SK-N-SH treated with all-trans-retinoic acid at 6 μM for 48 hours (cell line): ENCODE measurements around the gene TSC22D4.
A peak's percentile ranks its signal among the peaks of the same experiment; 100 is the strongest.

Source experiments
- ATAC-seq: fragments of 200-7000 bp; cut with Tn5 transposase; 3 replicates; pipeline ENCODE4 v1.9.1; 2020; ENCODE audit warnings: mild to moderate bottlenecking, moderate library complexity
- ARNTL ChIP-seq: fragments of 450-650 bp; formaldehyde crosslinking; IDR thresholded peaks from 2 replicates; pipeline ENCODE4 v1.5.0; 2020; ENCODE audit warnings: low read depth, mild to moderate bottlenecking, moderate library complexity, borderline replicate concordance
- BACH2 ChIP-seq: fragments of 250-450 bp; sonication (Bioruptor Pico); IDR thresholded peaks from 2 replicates; pipeline ENCODE4 v1.9.0; 2021; ENCODE audit warnings: mild to moderate bottlenecking, borderline replicate concordance
- CSDC2 ChIP-seq: fragments of 250-450 bp; sonication (Bioruptor Pico); IDR thresholded peaks from 2 replicates; pipeline ENCODE4 v1.5.0; 2020; ENCODE audit warnings: mild to moderate bottlenecking, moderate library complexity
- ESRRG ChIP-seq: fragments of 250-450 bp; sonication (Bioruptor Pico); IDR thresholded peaks from 2 replicates; pipeline ENCODE4 v1.6.1; 2021; ENCODE audit warnings: mild to moderate bottlenecking
- GLIS3 ChIP-seq: fragments of 250-450 bp; sonication (Bioruptor Pico); IDR thresholded peaks from 2 replicates; pipeline ENCODE4 v1.5.0; 2020; ENCODE audit warnings: mild to moderate bottlenecking, moderate library complexity
- ISL1 ChIP-seq: fragments of 250-450 bp; sonication (Bioruptor Pico); IDR thresholded peaks from 2 replicates; pipeline ENCODE4 v2.1.2; 2022; ENCODE audit warnings: mild to moderate bottlenecking, moderate library complexity
- OSR1 ChIP-seq: fragments of 250-450 bp; sonication (Bioruptor Pico); IDR thresholded peaks from 2 replicates; pipeline ENCODE4 v1.8.0; 2022; ENCODE audit warnings: moderate library complexity, mild to moderate bottlenecking, inconsistent platforms
- PPARA ChIP-seq: fragments of 250-450 bp; sonication (Bioruptor Pico); IDR thresholded peaks from 2 replicates; pipeline ENCODE4 v1.5.0; 2020; ENCODE audit warnings: mild to moderate bottlenecking, borderline replicate concordance
- RARB ChIP-seq: fragments of 250-450 bp; sonication (Bioruptor Pico); IDR thresholded peaks from 2 replicates; pipeline ENCODE4 v1.8.0; 2021; ENCODE audit warnings: mild to moderate bottlenecking, moderate library complexity
- SNAI2 ChIP-seq: fragments of 250-450 bp; sonication (Bioruptor Pico); IDR thresholded peaks from 2 replicates; pipeline ENCODE4 v1.5.0; 2020; ENCODE audit warnings: mild to moderate bottlenecking, moderate library complexity
- TCF4 ChIP-seq: fragments of 250-450 bp; sonication (Bioruptor Pico); IDR thresholded peaks from 2 replicates; pipeline ENCODE4 v1.8.0; 2021; ENCODE audit warnings: mild to moderate bottlenecking, moderate library complexity, borderline replicate concordance
- TOX ChIP-seq: fragments of 250-450 bp; sonication (Bioruptor Pico); IDR thresholded peaks from 2 replicates; pipeline ENCODE4 v1.8.0; 2021; ENCODE audit warnings: mild to moderate bottlenecking, moderate library complexity, borderline replicate concordance
- ZC3H10 ChIP-seq: fragments of 250-450 bp; sonication (Bioruptor Pico); IDR thresholded peaks from 2 replicates; pipeline ENCODE4 v1.5.1; 2021; ENCODE audit warnings: mild to moderate bottlenecking, moderate library complexity
- ZFP3 ChIP-seq: fragments of 250-450 bp; sonication (Bioruptor Pico); IDR thresholded peaks from 2 replicates; pipeline ENCODE4 v1.5.0; 2020; ENCODE audit warnings: mild to moderate bottlenecking, moderate library complexity
- ZFP30 ChIP-seq: fragments of 450-650 bp; formaldehyde crosslinking; IDR thresholded peaks from 2 replicates; pipeline ENCODE4 v1.5.0; 2022; ENCODE audit warnings: mild to moderate bottlenecking, moderate library complexity
- ZNF565 ChIP-seq: fragments of 450-650 bp; formaldehyde crosslinking; conservative IDR thresholded peaks from 2 replicates; pipeline ENCODE4 v1.5.0; 2020; ENCODE audit warnings: low read depth, mild to moderate bottlenecking, moderate library complexity
- ZNF70 ChIP-seq: fragments of 450-650 bp; formaldehyde crosslinking; IDR thresholded peaks from 2 replicates; pipeline ENCODE4 v1.5.0; 2020; ENCODE audit warnings: mild to moderate bottlenecking, moderate library complexity
- ZNF8 ChIP-seq: fragments of 450-650 bp; formaldehyde crosslinking; IDR thresholded peaks from 2 replicates; pipeline ENCODE4 v1.5.0; 2020; ENCODE audit warnings: mild to moderate bottlenecking, moderate library complexity
- TF ChIP-seq, protein P1 (sequence below): fragments of 250-450 bp; sonication (Bioruptor Pico); IDR thresholded peaks from 2 replicates; pipeline ENCODE4 v1.5.1; 2021; ENCODE audit warnings: mild to moderate bottlenecking, moderate library complexity
- TF ChIP-seq, protein P2 (sequence below): fragments of 250-450 bp; sonication (Bioruptor Pico); IDR thresholded peaks from 2 replicates; pipeline ENCODE4 v1.5.0; 2020; ENCODE audit warnings: mild to moderate bottlenecking, moderate library complexity
- TF ChIP-seq, protein P3 (sequence below): fragments of 250-450 bp; sonication (Bioruptor Pico); IDR thresholded peaks from 2 replicates; pipeline ENCODE4 v1.8.0; 2020; ENCODE audit warnings: mild to moderate bottlenecking, moderate library complexity, borderline replicate concordance
- TF ChIP-seq, protein P4 (sequence below): fragments of 250-450 bp; sonication (Bioruptor Pico); IDR thresholded peaks from 2 replicates; pipeline ENCODE4 v1.5.1; 2020; ENCODE audit warnings: low read depth, mild to moderate bottlenecking, moderate library complexity
- TF ChIP-seq, protein P5 (sequence below): fragments of 250-450 bp; sonication (Bioruptor Pico); IDR thresholded peaks from 2 replicates; pipeline ENCODE4 v1.8.0; 2021; ENCODE audit warnings: low read depth, mild to moderate bottlenecking, moderate library complexity, borderline replicate concordance

TSC22D4 gene

DNA sequence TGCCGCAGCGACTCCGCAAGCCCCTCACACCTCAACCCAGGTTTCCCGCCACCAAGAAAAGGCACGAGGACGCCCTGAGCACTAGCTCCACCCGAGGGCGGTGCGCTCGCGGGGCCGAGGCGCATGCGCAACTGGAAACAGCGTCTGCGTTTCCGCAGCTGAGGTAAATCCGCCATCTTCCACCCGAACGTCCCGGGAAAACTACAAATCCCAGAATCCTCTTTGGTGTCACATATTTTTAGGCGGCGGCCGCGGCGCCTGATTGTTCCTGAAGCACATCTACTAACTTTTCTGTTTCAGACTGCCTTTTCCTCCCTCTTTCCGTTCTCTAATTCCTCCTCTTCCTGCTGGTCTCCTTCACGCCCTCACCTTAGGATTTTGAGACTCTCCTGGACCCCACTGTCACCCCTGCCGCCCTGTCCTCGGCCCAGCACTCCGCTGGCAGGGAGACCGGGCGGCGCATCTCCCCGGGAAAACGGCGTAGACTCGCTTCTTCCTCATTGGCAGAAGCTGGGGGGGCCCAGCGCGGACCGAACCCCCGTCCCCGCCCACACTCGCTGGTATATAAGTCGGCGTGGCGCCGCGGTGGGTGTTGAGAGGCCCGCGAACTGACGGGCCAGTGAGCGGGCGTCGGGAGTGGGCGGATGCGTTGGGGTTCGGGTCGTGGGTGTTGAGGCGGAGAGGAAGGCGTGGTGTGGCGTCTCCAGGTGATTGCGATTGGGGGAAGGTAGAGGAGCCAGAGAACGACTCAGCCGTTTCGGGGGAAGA, 50.6 kb downstream of the TSC22D4 start, which contains the start of gene ZCWPW1:
Gene ZCWPW1, minus strand, starts transcription at position 505 of the 768 bp plus-strand sequence. CDS start 8,054 bp downstream, outside the sequence.
- ATAC-seq = peak; percentile 74
- TF ChIP-seq, protein P1, sequence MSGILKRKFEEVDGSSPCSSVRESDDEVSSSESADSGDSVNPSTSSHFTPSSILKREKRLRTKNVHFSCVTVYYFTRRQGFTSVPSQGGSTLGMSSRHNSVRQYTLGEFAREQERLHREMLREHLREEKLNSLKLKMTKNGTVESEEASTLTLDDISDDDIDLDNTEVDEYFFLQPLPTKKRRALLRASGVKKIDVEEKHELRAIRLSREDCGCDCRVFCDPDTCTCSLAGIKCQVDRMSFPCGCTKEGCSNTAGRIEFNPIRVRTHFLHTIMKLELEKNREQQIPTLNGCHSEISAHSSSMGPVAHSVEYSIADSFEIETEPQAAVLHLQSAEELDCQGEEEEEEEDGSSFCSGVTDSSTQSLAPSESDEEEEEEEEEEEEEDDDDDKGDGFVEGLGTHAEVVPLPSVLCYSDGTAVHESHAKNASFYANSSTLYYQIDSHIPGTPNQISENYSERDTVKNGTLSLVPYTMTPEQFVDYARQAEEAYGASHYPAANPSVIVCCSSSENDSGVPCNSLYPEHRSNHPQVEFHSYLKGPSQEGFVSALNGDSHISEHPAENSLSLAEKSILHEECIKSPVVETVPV (CRISPR knock-in tag) = peak; percentile 94
- TF ChIP-seq ZFP30 (CRISPR knock-in tag) (no peak; the same call in 1 of the 2 replicates), TOX (CRISPR knock-in tag) (peak; percentile 90; the same call in 1 of the 2 replicates), ESRRG (CRISPR knock-in tag) (0 out of 2 replicates have a peak, but pooled peaks have one; percentile 34), ZNF565 (CRISPR knock-in tag) (no peak; the same call in 1 of the 2 replicates), ISL1 (CRISPR knock-in tag) (no peak), PPARA (CRISPR knock-in tag) (no peak), TCF4 (CRISPR knock-in tag) (peak; percentile 30; the same call in 1 of the 2 replicates), ZFP3 (CRISPR knock-in tag) (peak; percentile 70), BACH2 (CRISPR knock-in tag) (no peak), ZNF8 (0 out of 2 replicates have a peak, but pooled peaks have one; percentile 5), GLIS3 (CRISPR knock-in tag) (peak; percentile 96; the same call in 1 of the 2 replicates), ZC3H10 (CRISPR knock-in tag) (peak; percentile 60; the same call in 1 of the 2 replicates), CSDC2 (CRISPR knock-in tag) (0 out of 2 replicates have a peak, but pooled peaks have one; percentile 34), RARB (peak; percentile 93), SNAI2 (CRISPR knock-in tag) (no peak), ZNF70 (CRISPR knock-in tag) (0 out of 2 replicates have a peak, but pooled peaks have one; percentile 32)
- TF ChIP-seq, protein P2, sequence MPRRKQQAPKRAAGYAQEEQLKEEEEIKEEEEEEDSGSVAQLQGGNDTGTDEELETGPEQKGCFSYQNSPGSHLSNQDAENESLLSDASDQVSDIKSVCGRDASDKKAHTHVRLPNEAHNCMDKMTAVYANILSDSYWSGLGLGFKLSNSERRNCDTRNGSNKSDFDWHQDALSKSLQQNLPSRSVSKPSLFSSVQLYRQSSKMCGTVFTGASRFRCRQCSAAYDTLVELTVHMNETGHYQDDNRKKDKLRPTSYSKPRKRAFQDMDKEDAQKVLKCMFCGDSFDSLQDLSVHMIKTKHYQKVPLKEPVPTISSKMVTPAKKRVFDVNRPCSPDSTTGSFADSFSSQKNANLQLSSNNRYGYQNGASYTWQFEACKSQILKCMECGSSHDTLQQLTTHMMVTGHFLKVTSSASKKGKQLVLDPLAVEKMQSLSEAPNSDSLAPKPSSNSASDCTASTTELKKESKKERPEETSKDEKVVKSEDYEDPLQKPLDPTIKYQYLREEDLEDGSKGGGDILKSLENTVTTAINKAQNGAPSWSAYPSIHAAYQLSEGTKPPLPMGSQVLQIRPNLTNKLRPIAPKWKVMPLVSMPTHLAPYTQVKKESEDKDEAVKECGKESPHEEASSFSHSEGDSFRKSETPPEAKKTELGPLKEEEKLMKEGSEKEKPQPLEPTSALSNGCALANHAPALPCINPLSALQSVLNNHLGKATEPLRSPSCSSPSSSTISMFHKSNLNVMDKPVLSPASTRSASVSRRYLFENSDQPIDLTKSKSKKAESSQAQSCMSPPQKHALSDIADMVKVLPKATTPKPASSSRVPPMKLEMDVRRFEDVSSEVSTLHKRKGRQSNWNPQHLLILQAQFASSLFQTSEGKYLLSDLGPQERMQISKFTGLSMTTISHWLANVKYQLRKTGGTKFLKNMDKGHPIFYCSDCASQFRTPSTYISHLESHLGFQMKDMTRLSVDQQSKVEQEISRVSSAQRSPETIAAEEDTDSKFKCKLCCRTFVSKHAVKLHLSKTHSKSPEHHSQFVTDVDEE (CRISPR knock-in tag) = peak; percentile 23; the same call in 1 of the 2 replicates
- TF ChIP-seq, protein P3, sequence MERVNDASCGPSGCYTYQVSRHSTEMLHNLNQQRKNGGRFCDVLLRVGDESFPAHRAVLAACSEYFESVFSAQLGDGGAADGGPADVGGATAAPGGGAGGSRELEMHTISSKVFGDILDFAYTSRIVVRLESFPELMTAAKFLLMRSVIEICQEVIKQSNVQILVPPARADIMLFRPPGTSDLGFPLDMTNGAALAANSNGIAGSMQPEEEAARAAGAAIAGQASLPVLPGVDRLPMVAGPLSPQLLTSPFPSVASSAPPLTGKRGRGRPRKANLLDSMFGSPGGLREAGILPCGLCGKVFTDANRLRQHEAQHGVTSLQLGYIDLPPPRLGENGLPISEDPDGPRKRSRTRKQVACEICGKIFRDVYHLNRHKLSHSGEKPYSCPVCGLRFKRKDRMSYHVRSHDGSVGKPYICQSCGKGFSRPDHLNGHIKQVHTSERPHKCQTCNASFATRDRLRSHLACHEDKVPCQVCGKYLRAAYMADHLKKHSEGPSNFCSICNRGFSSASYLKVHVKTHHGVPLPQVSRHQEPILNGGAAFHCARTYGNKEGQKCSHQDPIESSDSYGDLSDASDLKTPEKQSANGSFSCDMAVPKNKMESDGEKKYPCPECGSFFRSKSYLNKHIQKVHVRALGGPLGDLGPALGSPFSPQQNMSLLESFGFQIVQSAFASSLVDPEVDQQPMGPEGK (CRISPR knock-in tag) = peak; percentile 99
- TF ChIP-seq, protein P4, sequence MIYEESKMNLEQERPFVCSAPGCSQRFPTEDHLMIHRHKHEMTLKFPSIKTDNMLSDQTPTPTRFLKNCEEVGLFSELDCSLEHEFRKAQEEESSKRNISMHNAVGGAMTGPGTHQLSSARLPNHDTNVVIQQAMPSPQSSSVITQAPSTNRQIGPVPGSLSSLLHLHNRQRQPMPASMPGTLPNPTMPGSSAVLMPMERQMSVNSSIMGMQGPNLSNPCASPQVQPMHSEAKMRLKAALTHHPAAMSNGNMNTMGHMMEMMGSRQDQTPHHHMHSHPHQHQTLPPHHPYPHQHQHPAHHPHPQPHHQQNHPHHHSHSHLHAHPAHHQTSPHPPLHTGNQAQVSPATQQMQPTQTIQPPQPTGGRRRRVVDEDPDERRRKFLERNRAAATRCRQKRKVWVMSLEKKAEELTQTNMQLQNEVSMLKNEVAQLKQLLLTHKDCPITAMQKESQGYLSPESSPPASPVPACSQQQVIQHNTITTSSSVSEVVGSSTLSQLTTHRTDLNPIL (CRISPR knock-in tag) = peak; percentile 74; the same call in 1 of the 2 replicates

DNA sequence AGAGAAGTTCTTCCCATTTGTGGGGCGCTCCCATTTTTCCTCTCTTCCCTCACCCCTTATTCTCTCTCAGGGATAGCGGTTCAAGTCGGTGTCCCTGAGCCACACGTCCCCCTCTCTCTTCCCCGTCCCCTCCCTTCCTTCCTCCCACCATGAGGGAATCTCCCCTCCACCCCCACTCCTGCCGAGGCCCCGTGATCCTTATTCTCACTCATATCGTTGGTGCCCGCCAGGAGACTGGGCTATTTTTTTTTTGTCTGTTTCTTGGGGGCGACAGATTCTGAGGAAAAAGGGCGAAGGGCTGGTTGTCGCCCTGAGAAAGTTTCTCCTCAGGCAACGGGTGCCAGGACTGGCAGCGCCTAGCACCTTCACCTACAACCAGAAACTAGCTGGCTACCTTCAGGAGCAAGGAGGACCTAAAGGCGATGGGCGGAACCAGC, 51.2 kb downstream of the TSC22D4 start:
- no peak for ATAC-seq
- TF ChIP-seq ZNF70 (CRISPR knock-in tag) (no peak; the same call in 1 of the 2 replicates), RARB (no peak), BACH2 (CRISPR knock-in tag) (no peak), ZNF8 (no peak), OSR1 (CRISPR knock-in tag) (no peak)

DNA sequence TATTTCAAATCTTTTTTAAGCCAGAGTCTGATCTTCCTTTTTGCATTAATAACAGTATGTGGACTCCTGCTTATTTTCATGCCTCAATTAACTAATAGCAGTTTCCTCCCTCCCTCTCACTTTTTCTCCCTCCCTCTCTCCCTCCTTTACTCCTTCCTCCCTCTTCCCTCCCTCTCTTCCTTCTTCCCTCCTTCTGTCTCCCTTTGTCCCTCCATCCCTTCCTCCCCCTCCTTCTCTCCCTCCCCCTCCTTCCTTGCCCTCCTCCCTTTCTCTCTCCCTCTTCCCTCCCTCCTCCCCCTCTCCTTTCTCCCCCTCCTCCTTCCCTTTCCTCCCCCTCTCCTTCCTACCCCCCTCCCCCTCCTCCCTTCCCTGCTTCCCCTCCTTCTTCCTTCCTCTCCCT, 52.5 kb downstream of the TSC22D4 start:
- ATAC-seq = no peak
- TF ChIP-seq TOX (CRISPR knock-in tag) = no peak
- TF ChIP-seq OSR1 (CRISPR knock-in tag) = no peak
- TF ChIP-seq ARNTL (CRISPR knock-in tag) = no peak
- no peak for TF ChIP-seq TCF4 (CRISPR knock-in tag)
- no peak for TF ChIP-seq ZNF70 (CRISPR knock-in tag)
- no peak for TF ChIP-seq PPARA (CRISPR knock-in tag)
- no peak for TF ChIP-seq ZNF565 (CRISPR knock-in tag)
- TF ChIP-seq, protein P5, sequence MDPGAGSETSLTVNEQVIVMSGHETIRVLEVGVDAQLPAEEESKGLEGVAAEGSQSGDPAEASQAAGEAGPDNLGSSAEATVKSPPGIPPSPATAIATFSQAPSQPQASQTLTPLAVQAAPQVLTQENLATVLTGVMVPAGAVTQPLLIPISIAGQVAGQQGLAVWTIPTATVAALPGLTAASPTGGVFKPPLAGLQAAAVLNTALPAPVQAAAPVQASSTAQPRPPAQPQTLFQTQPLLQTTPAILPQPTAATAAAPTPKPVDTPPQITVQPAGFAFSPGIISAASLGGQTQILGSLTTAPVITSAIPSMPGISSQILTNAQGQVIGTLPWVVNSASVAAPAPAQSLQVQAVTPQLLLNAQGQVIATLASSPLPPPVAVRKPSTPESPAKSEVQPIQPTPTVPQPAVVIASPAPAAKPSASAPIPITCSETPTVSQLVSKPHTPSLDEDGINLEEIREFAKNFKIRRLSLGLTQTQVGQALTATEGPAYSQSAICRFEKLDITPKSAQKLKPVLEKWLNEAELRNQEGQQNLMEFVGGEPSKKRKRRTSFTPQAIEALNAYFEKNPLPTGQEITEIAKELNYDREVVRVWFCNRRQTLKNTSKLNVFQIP (CRISPR knock-in tag) = no peak
